Measurements from ENCODE around the gene CRPPA. TPM values are rescaled to one million over a fixed set of nuclear protein-coding genes. Genes with fewer than 3 reads are reported as not detected.

Gene CRPPA
- total RNA-seq, 1 experiment from 2014 or later, result 1.6 TPM

- intact Hi-C loops (cut with micrococcal nuclease), result no loop called here
- no TSS peak for BruUV-seq (replicated peaks)
- H3K36me3 ChIP-seq (ENCODE audit: control insufficient read depth in 1 of 2, insufficient read depth in 2 of 2, low read length in 2 of 2), result no peaks in the 10 kb centered on the region
- H3K9ac ChIP-seq (ENCODE audit: low read length), result no peak overlapping the region
- H3K27me3 ChIP-seq (ENCODE audit: insufficient read depth, low read length), result no peaks in the 10 kb centered on the region
- no peaks in the 10 kb centered on the region for H4K20me1 ChIP-seq (ENCODE audit: insufficient read depth)
- H3K4me1 ChIP-seq (ENCODE audit: control insufficient read depth in 1 of 2, insufficient read depth in 2 of 2, low read length in 2 of 2), result peaks cover 0 to 6% of the 10 kb centered on the region in 2 experiments; a peak in 2 of 4 replicates
- ChIA-PET CTCF (interaction anchor here (1.0 kb wide), 1 partner anchor 136 kb away, joined by 3 read pairs; no protein-coding TSS in a partner anchor), POLR2A (no interaction called here), RAD21 (ENCODE audit: low non-redundant PET in 1 of 2, low total read pairs in 2 of 2, uncharacterized antibody in 2 of 2, unreplicated experiment in 2 of 2) (no interaction called here)
- no peaks in the 10 kb centered on the region for H3K9me3 ChIP-seq (ENCODE audit: control insufficient read depth in 1 of 2, insufficient read depth in 1 of 2, low read depth in 1 of 2, low read length in 2 of 2)
- no peak overlapping the region for H2AFZ ChIP-seq (ENCODE audit: low read depth, low read length, poor library complexity, severe bottlenecking)
- H3K27ac ChIP-seq (ENCODE audit: low read depth, low read length), result no peak overlapping the region
- no peaks in the 10 kb centered on the region for H3K9me2 ChIP-seq (ENCODE audit: insufficient read depth)
- ATAC-seq (no peak), DNase-seq (ENCODE audit: low read depth, low spot score) (no peak)
- no peak overlapping the region for H3K4me3 ChIP-seq (replicated peaks in 1 of 2; ENCODE audit: low read depth in 1 of 2, low read length in 2 of 2)
- no peak overlapping the region for H3K4me2 ChIP-seq (ENCODE audit: low read length)
- no peaks in the 10 kb centered on the region for H3K79me2 ChIP-seq (ENCODE audit: insufficient read depth, low read length)
- TF ChIP-seq RAD21 (IDR thresholded peaks at IDR 0.05; ENCODE audit: low read depth), result no peak
- TF ChIP-seq EGR1 (IDR thresholded peaks at IDR 0.05; ENCODE audit: low read depth), result no peak
- no peak for TF ChIP-seq JUND (IDR thresholded peaks at IDR 0.05)
- TF ChIP-seq ZFX (IDR thresholded peaks at IDR 0.05), result no peak
- no peak for TF ChIP-seq TCF7L2 (IDR thresholded peaks at IDR 0.05; ENCODE audit: borderline replicate concordance, extremely low read depth, insufficient read depth, insufficient read length)
- no peak for TF ChIP-seq ZNF274 (IDR thresholded peaks at IDR 0.05; ENCODE audit: low read depth, low read length)
Measured at GRCh38 chr7:16428182-16428581, 6.8 kb upstream of the CRPPA start.

DNA sequence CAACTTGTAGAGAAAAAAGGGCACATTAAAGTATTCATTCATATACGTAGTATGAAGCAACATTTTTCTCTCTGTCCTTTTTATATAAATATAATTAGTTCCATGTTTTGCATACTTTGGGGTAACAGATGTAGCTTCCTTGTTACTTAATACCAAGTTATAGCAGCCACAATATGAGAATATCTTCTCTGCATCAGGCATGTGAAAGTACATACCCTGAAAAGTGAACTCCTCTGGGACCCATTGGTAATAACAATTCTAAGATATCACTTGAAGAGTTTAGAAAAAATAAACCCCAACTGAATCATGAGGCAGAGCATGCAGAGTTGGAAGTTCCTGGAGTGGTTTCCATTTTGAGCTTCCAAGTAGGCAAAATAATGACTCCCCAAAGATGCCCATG lies 2.4 kb upstream of the CRPPA start:
- ATAC-seq (no peak), DNase-seq (ENCODE audit: low read depth, low spot score) (no peak)
- Histone ChIP-seq H3K4me3 (replicated peaks in 1 of 2; ENCODE audit: low read depth in 1 of 2, low read length in 2 of 2) (no peak overlapping the region), H3K9me2 (ENCODE audit: insufficient read depth) (no peaks in the 10 kb centered on the region), H3K9ac (ENCODE audit: low read length) (no peak overlapping the region), H4K20me1 (ENCODE audit: insufficient read depth) (no peaks in the 10 kb centered on the region), H3K27me3 (ENCODE audit: insufficient read depth, low read length) (no peaks in the 10 kb centered on the region), H3K4me1 (ENCODE audit: control insufficient read depth in 1 of 2, insufficient read depth in 2 of 2, low read length in 2 of 2) (peaks cover 11 to 23% of the 10 kb centered on the region in 2 experiments), H3K27ac (ENCODE audit: low read depth, low read length) (no peak overlapping the region), H3K79me2 (ENCODE audit: insufficient read depth, low read length) (no peaks in the 10 kb centered on the region), H3K9me3 (ENCODE audit: control insufficient read depth in 1 of 2, insufficient read depth in 1 of 2, low read depth in 1 of 2, low read length in 2 of 2) (no peaks in the 10 kb centered on the region), H3K4me2 (ENCODE audit: low read length) (no peak overlapping the region), H3K36me3 (ENCODE audit: control insufficient read depth in 1 of 2, insufficient read depth in 2 of 2, low read length in 2 of 2) (no peaks in the 10 kb centered on the region), H2AFZ (ENCODE audit: low read depth, low read length, poor library complexity, severe bottlenecking) (no peak overlapping the region)
- intact Hi-C loops (cut with micrococcal nuclease), result no loop called here
- POLR2A ChIA-PET, result no interaction called here
- RAD21 ChIA-PET (ENCODE audit: low non-redundant PET in 1 of 2, low total read pairs in 2 of 2, uncharacterized antibody in 2 of 2, unreplicated experiment in 2 of 2), result no interaction called here
- BruUV-seq (replicated peaks), result no TSS peak
- CTCF ChIA-PET, result interaction anchor here (1.8 kb wide), 2 partner anchors 9 to 141 kb away, joined by 6 to 7 read pairs; no protein-coding TSS in a partner anchor
- TF ChIP-seq POLR2AphosphoS5 (IDR thresholded peaks at IDR 0.05; ENCODE audit: low read depth, low read length) (no peak), ELF1 (IDR thresholded peaks at IDR 0.05; ENCODE audit: borderline replicate concordance, low read depth) (no peak), EGR1 (IDR thresholded peaks at IDR 0.05; ENCODE audit: low read depth) (no peak), ZBTB33 (IDR thresholded peaks at IDR 0.05; ENCODE audit: extremely low read depth, insufficient replicate concordance, low read length) (no peak), ZNF274 (IDR thresholded peaks at IDR 0.05; ENCODE audit: low read depth, low read length) (no peak), RAD21 (IDR thresholded peaks at IDR 0.05; ENCODE audit: low read depth) (no peak), ATF3 (IDR thresholded peaks at IDR 0.05) (no peak), FOSL1 (IDR thresholded peaks at IDR 0.05; ENCODE audit: low read depth) (no peak), JUND (IDR thresholded peaks at IDR 0.05) (no peak)
- TF ChIP-seq, protein P1, sequence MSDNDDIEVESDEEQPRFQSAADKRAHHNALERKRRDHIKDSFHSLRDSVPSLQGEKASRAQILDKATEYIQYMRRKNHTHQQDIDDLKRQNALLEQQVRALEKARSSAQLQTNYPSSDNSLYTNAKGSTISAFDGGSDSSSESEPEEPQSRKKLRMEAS (IDR thresholded peaks at IDR 0.05), result no peak
- TF ChIP-seq, protein P2, sequence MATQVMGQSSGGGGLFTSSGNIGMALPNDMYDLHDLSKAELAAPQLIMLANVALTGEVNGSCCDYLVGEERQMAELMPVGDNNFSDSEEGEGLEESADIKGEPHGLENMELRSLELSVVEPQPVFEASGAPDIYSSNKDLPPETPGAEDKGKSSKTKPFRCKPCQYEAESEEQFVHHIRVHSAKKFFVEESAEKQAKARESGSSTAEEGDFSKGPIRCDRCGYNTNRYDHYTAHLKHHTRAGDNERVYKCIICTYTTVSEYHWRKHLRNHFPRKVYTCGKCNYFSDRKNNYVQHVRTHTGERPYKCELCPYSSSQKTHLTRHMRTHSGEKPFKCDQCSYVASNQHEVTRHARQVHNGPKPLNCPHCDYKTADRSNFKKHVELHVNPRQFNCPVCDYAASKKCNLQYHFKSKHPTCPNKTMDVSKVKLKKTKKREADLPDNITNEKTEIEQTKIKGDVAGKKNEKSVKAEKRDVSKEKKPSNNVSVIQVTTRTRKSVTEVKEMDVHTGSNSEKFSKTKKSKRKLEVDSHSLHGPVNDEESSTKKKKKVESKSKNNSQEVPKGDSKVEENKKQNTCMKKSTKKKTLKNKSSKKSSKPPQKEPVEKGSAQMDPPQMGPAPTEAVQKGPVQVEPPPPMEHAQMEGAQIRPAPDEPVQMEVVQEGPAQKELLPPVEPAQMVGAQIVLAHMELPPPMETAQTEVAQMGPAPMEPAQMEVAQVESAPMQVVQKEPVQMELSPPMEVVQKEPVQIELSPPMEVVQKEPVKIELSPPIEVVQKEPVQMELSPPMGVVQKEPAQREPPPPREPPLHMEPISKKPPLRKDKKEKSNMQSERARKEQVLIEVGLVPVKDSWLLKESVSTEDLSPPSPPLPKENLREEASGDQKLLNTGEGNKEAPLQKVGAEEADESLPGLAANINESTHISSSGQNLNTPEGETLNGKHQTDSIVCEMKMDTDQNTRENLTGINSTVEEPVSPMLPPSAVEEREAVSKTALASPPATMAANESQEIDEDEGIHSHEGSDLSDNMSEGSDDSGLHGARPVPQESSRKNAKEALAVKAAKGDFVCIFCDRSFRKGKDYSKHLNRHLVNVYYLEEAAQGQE (IDR thresholded peaks at IDR 0.05; ENCODE audit: low read depth), result no peak

All from HCT116 (cell line).